Amniotic epithelial cell (primary cell): ENCODE data around the gene RIT1.
"Not testable (repeated sequence)": the region's sequence is repeated elsewhere in the genome, so short reads cannot be mapped to it uniquely, and the experiment has no call there.

Experiments used
- DNase-seq: peaks from one replicate; pipeline ENCODE4 v3.0.0-alpha.2; 2010; ENCODE audit warnings: low read depth

The RIT1 gene

GRCh38 chr1:155933591-155934096 is 22.5 kb upstream of the RIT1 start:
- no peak for DNase-seq

DNA sequence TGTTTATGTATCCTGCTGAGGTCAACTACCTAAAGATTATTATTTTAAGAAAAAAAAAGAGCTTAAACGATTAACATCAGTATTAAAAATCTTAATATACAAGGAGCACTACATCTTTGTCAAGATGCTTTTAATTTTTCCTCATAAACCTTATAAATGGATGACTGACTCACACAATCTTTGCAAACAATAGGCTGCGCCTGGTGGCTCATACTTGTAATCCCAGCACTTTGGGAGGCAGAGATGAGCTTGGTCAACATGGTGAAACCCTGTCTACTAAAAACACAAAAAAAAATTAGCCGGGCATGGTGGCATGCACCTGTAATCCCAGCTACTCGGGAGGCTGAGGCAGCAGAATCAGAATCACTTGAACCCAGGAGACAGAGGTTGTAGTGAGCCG is 21.3 kb upstream of the RIT1 start:
- DNase-seq, result peak; percentile 28

GRCh38 chr1:155932081-155932480 is 20.9 kb upstream of the RIT1 start:
- no peak for DNase-seq

DNA sequence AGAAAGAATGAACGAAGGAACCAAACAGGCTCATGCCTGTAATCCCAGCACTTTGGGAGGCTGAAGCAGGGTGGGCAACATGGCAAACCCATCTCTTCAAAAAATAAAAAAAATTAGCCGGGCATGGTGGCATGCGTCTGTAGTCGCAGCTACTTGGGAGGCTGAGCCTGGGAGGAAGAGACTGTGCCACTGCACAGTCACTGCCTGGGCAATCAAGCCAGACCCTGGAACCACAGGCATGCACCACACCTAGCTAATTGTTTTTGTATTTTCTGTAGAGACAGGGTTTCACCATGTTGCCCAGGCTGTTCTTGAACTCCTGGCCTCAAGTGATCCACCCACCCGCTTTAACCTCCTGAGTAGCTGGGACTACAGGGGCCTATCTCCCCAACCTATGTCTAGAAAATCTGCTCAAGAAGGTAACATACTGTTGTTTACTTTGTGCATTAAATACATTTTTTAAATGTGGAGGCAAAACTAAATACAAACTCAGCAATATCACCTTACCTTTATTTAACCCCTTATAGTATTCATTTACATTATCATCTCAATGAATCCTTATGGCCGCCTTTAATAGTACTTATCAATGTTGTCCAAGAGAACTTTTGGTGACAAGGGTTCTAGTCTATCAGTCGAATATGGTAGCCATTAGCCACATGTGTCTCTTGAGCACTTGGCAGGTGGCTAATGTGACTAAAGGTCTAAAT is 20.3 kb upstream of the RIT1 start:
- no peak for DNase-seq

DNA sequence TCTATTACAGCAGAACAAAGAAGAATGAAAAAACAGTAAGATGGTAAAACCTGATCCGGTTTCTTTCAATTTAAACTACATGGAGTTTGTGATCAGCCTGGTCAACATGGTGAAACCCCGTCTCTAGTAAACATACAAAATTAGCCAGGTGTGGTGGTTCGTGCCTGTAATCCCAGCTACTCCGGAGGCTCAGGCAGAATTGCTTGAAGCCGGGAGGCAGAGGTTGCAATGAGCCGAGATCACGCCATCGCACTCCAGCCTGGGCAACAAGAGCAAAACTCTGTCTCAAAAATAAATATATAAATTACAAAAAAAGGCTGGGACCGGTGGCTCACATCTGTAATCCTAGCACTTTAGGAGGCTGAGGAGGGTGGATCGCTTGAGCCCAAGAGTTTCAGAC is 19.6 kb upstream of the RIT1 start:
- DNase-seq, result not testable (repeated sequence)

DNA sequence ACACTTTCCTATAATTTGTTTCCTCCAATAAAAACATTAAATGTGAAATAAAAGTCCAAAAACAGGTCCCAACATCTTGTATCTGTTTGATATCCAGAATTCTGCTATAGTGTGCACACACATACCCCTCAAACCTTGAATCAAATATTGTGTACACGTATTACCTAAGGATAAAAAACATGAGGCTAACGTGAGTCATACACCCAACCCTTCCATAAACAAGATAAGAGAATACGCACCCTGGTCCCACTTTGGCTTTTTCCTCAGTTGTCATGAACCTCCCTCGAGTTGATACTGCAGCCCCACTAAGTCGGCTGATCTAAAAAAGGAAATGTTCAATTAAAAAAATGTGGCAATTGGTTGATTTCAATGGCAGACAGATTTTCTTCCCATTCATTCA is 17.9 kb upstream of the RIT1 start:
- DNase-seq, result peak; percentile 75

- no peak for DNase-seq
Observed at GRCh38 chr1:155925506-155925905, 14.4 kb upstream of the RIT1 start.

GRCh38 chr1:155920717-155921116 is 9.6 kb upstream of the RIT1 start:
- no peak for DNase-seq

GRCh38 chr1:155919801-155920200 is 8.7 kb upstream of the RIT1 start:
- DNase-seq, result no peak

- no peak for DNase-seq
Observed at GRCh38 chr1:155918660-155919059, 7.5 kb upstream of the RIT1 start.

DNA sequence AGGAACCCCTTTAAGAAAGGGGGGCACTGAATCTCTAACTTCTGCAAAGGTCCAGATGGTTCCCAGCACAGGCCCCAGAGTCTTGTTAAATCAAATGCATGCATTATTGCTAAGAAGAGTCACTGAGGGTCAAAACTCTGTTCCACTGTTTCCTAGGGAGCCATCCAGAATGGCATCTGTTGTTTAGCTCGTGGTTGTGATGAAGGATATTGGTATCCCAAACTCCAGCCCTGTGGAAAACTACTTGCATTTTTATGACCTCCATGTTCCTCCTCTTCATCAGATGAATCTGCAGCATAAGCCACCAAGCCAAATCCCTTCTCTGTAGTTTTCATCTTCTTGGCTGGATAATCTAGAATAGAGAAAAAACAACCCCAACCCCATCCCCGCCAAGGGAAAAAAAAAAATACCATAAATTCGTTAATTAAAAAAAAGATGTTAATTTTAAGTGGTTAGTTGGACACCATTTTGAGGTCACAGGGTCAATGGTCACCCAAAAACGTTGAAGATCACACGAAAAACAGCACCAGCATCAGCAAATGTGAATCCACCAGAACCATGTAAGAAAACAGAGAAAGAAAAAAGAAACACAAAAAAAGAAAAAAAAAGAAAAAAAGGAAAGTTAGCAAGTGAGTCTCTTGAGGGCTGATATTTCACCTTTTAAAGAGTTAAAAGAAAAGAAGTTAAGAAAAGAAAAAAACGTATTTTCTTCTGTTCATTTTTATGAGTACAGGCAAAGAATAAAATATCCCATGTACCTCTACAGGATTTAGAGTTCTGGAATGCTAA is 3.0 kb upstream of the RIT1 start:
- DNase-seq, result peak; percentile 35

DNA sequence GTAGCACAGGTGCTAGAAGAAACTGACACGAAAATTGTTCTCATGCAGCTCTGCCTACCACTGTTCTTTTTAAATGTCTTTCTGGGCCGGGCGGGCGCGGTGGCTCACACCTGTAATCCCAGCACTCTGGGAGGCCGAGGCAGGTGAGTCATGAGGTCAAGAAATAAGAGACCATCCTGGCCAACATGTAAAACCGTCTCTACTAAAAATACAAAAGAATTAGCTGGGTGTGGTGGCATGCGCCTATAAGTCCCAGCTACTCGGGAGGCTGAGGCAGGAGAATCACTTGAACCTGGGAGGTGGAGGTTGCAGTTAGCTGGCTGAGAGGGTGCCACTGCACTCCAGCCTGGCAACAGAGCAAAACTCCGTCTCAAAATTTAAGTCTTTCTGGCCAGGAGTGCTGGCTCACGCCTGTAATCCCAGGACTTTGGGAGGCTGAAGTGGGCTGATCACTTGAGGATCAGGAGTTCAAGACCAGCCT is 947 bp upstream of the RIT1 start:
- DNase-seq, result no peak

GRCh38 chr1:155910621-155911121 is 478 bp downstream of the RIT1 start:
- no peak for DNase-seq

- peak; percentile 40 for DNase-seq
Observed at GRCh38 chr1:155909894-155910293, 1.3 kb downstream of the RIT1 start.

- no peak for DNase-seq
Observed at GRCh38 chr1:155904261-155904660, 6.9 kb downstream of the RIT1 start.

DNA sequence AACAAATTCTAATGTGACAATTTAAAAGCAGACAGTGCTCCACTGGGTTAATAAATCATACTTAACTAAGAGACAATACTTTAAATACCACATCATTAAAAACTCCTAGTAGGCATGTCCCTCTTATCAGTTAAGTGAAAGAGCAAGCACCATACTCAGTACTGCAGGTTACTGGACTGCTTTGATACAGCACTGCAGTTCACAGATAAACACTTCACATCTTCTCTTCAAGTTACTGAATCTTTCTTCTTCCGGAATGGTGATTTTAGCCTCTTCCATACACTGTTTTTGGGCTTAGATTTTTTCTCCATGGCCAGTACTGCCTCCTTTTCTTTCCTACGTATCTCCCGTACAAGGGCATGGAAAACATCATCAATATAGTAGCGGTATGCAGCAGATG is 11.0 kb downstream of the RIT1 start:
- DNase-seq, result no peak

GRCh38 chr1:155899683-155900082 is 11.5 kb downstream of the RIT1 start:
- DNase-seq, result no peak

DNA sequence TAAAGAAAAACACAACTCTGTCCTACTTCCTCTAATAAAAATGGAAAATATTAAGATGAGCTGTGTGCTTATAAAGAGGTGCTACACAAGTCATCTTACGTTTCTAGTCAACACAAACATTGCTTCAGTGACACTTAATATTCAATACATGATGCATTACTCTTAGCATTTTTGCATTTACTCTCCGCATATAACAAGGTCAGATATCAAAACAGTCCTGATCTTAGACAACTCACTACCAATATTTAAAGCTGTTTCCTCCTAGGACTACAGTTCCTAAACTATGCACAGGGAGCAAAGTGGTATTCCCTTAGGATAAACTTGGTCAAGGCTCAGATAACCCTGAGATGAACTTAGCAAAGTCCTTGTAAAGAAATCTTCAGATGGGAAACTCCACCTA is 12.3 kb downstream of the RIT1 start:
- DNase-seq, result no peak

- no peak for DNase-seq
Observed at GRCh38 chr1:155897746-155898145, 13.4 kb downstream of the RIT1 start.

GRCh38 chr1:155896476-155896875 is 14.7 kb downstream of the RIT1 start:
- not testable (repeated sequence) for DNase-seq

DNA sequence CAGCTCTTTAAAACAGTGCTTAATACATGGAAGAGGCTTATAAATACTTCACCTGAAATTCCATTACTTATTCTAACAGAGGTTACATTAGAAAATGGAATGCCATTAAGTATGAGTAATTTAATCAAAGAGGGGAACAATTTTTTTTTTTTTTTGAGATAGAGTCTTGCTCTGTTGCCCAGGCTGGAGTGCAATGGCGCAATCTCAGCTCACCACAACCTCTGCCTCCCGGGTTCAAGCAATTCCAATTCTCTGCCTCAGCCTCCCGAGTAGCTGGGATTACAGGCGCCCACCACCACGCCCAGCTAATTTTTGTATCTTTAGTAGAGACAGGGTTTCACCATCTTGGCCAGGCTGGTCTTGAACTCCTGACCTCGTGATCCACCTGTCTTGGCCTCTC is 15.5 kb downstream of the RIT1 start:
- not testable (repeated sequence) for DNase-seq

DNA sequence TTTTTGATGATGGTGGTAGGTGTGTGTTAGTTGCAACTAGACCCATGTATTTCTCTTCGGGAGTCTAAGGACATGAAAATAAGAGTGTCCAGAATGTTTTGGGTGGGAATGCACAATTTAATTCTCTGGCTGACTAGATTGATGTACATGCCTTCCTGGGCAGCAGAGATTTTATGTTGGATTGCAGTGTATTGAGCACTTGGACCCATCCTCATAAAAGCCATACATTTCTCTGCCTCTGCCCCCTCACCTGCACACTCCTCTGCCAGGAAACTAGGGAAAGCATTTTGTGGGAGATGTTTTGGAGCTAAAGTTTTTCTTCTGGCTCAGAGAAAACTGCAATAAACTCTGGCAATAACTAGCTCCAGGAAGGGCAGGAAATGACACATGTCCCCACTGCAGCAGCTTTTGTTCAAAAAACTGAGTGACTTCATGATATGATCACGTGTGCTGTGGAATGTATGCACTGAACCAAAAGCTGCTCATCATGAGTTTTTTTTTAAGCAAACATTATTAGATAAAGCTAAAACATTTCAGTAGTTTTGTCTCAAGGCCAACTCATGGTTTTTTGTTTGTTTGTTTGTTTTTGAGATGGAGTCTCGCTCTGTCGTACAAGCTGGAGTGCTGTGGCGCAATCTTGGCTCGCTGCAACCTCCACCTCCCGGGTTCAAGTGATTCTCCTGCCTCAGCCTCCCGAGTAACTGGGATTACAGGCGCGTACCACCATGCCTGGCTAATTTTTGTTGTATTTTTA is 17.6 kb downstream of the RIT1 start:
- peak; percentile 57 for DNase-seq
